Measurements from ENCODE around the gene KIAA0513.

KIAA0513 gene

GRCh38 chr16:85069171-85069570 lies 41.6 kb downstream of the KIAA0513 start:
- DNase-seq (ENCODE audit: low read depth in 2 of 2): no peak

- no peak for DNase-seq (ENCODE audit: low read depth in 2 of 2)
Measured at GRCh38 chr16:85072076-85072860, 44.7 kb downstream of the KIAA0513 start.

- DNase-seq (ENCODE audit: low read depth in 2 of 2): no peak
Measured at GRCh38 chr16:85072947-85073346, 45.4 kb downstream of the KIAA0513 start.

- DNase-seq (ENCODE audit: low read depth in 2 of 2): no peak
Measured at GRCh38 chr16:85074225-85074914, 46.8 kb downstream of the KIAA0513 start.

GRCh38 chr16:85075236-85075924 lies 47.8 kb downstream of the KIAA0513 start:
- no peak for DNase-seq (ENCODE audit: low read depth in 2 of 2)

- DNase-seq (ENCODE audit: low read depth in 2 of 2): no peak
Measured at GRCh38 chr16:85077039-85077438, 49.4 kb downstream of the KIAA0513 start.

- no peak for DNase-seq (ENCODE audit: low read depth in 2 of 2)
Measured at GRCh38 chr16:85077576-85078125, 50.1 kb downstream of the KIAA0513 start.

- DNase-seq (ENCODE audit: low read depth in 2 of 2): no peak
Measured at GRCh38 chr16:85078226-85078625, 50.6 kb downstream of the KIAA0513 start.

- no peak for DNase-seq (ENCODE audit: low read depth in 2 of 2)
Measured at GRCh38 chr16:85078952-85079351, 51.4 kb downstream of the KIAA0513 start.

GRCh38 chr16:85079785-85080570 lies 52.4 kb downstream of the KIAA0513 start:
- no peak for DNase-seq (ENCODE audit: low read depth in 2 of 2)

- no peak for DNase-seq (ENCODE audit: low read depth in 2 of 2)
Measured at GRCh38 chr16:85081038-85081437, 53.4 kb downstream of the KIAA0513 start.

GRCh38 chr16:85081765-85082164 lies 54.2 kb downstream of the KIAA0513 start:
- DNase-seq (ENCODE audit: low read depth in 2 of 2): no peak

GRCh38 chr16:85082173-85083050 lies 54.8 kb downstream of the KIAA0513 start:
- DNase-seq (ENCODE audit: low read depth in 2 of 2): no peak

GRCh38 chr16:85083051-85083639 lies 55.5 kb downstream of the KIAA0513 start:
- DNase-seq (ENCODE audit: low read depth in 2 of 2): no peak

GRCh38 chr16:85084841-85085510 lies 57.4 kb downstream of the KIAA0513 start:
- DNase-seq (ENCODE audit: low read depth in 2 of 2): no peak

GRCh38 chr16:85085721-85086120 lies 58.1 kb downstream of the KIAA0513 start:
- DNase-seq (ENCODE audit: low read depth in 2 of 2): no peak

GRCh38 chr16:85086347-85087291 lies 59.0 kb downstream of the KIAA0513 start:
- peak; percentile 52 to 68 for DNase-seq (ENCODE audit: low read depth in 2 of 2)

GRCh38 chr16:85087899-85088569 lies 60.4 kb downstream of the KIAA0513 start:
- DNase-seq (ENCODE audit: low read depth in 2 of 2): no peak
